NCI-H1694 (cell line): ENCODE measurements around the gene GPR35.
"Not testable (repeated sequence)": the region's sequence is repeated elsewhere in the genome, so short reads cannot be mapped to it uniquely, and the experiment has no call there.

Source experiments
- DNase-seq: peaks from one replicate; lab custom pipeline; 2025; lab: John Stamatoyannopoulos, UW

The GPR35 gene

DNA sequence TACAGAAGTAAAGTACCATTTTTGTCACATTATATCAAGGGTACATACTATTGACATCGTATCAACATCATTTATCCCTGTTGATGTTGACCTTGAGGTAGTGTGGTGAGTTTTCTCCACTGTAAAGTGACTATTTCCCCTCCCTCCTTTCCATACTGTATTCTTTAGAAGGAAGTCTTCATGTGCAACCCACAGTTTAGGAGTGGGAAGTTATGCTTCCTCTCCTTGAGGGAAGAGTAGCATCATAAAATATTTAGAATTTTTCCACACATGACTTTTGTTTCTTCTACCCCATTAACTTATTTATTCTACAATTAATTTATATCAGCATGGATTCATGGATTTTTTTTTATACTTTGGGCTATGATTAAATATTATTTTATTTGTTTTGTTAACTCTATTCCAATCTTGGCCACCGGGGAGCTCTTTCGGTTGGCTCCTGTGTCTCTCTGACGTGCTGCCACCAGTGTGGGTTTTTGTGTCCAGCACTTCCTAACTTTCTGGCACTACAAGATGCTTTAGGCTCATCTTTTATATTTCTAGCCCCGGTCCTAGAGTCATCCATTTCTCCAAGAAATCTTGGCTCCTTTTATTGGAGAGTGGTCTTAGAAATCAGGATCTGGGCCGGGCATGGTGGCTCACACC, 38.4 kb downstream of the GPR35 start:
- DNase-seq = no peak

GRCh38 chr2:240664622-240665021, 39.3 kb downstream of the GPR35 start:
- no peak for DNase-seq

DNA sequence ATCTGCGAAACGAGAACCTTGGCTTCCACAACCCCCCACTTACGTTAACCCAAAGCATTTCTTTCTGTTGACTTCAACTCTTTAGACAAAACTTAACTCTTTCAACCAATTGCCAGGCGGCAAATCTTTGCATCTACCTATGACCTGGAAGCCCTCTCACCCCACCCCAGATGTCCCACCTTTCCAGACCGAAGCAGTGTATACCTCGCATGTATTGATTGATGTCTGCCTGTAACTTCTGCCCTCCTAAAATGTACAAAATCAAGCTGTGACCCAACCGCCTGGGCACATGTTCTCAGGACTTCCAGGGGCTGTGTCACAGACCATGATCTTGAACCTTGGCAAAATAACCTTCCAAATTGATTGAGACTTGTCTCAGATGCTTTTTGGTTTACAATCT, 45.1 kb downstream of the GPR35 start:
- no peak for DNase-seq

DNA sequence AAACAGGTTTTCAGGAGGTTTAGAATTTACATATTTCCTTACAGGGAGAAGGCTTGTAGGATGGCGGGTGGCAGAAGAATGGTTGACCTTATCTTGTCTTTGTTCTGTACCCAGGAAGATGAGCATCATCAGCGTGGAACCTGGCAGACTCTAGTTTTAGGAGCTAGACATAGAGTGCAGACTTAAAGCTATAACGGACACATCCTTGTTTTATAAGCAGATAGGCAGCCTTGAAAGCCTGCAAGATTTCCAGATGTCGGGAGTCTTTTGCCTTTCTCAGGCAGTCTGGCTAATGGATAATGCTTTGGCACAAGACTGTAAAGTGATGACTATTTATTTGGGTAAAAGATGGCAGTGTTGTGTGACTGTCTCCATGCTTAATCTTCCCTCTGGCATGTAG, 45.7 kb downstream of the GPR35 start:
- no peak for DNase-seq

DNA sequence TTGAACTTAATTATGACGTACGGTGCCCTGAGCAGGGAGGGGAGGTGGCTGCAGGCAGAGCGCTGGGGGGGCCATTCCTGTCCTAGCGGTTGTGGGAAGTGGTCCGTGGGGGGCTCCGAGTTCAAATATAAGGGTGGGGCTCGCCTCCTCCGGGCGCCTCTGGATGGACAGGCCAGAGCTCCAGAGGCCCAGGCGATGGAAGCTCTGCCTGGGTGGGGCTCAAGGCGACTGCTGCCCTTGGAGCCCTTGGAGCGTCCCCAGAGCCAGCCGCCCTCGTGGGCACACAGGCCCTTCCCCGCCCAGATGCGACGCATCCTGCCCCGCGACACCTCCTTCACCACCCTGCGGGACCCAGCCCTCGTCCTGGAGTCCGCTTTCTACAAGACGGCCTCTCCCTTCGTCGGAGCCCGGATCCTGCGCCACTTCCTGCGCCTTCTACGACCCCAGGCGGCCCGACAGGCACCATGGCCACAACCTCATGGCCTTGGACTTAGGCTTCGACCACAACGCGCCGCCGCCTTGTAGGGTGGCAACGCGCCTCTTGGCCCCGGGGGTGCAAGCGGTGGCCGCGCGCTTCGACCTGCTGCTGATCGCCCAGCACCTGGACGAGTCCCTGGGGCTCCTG, 46.9 kb downstream of the GPR35 start:
- no peak for DNase-seq

DNA sequence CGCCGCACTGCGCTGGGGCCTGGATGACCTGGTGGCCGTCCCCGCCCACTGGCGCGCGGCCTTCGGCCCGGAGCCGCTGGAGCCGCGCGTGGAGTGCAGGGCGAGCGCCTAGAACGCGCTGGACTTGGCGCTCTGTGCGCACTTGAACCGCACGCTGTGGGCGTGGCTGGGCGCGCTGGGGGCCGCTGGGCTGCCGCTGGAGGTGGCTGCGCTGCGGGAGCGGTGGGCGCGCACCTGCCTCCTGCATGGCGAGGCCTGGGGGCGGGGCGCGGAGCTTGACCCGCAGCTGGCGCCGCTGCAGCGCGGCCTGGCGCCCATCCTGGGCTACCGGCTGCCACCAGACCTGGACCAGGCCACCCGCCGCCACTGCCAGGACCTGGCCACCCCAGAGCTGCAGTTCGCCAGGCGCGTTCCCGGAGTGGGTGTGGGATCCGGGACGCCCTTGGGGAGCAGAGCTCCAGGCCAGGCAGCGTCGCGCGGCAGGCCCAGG, 47.5 kb downstream of the GPR35 start:
- DNase-seq = no peak

DNA sequence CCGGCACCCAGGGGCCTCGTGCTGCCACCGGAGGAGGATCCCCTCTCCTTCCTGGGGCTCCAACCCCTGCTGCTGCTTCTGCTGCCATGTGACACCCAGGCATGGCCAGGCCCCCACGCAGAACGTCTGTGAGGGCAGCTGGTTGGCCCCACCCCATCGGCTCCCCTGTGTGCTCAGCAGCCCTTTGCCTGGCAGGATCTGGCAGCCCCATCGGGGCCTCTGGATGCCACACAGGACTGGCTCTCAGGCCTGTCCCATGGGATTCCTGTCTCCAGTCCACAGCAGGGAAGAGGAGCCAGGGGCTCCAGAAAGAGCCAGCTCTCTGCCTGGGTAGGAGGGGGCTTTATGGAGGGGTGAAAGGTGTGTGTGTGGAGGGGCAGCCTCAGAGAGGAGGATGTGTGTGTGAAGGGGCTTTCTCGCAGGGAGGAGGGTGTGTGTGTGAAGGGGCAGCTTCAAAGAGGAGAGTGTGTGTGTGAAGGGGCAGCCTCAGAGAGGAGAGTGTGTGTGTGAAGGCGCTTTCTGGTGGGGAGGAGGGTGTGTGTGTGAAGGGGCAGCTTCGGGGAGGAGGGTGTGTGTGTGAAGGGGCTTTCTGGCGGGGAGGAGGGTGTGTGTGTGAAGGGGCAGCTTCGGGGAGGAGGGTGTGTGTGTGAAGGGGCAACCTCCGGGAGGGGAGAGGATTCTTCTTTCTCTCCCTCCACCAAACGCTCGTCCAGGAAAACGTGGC, 49.3 kb downstream of the GPR35 start:
- DNase-seq = peak; percentile 8

GRCh38 chr2:240675345-240675744, 50.1 kb downstream of the GPR35 start:
- DNase-seq = not testable (repeated sequence)

DNA sequence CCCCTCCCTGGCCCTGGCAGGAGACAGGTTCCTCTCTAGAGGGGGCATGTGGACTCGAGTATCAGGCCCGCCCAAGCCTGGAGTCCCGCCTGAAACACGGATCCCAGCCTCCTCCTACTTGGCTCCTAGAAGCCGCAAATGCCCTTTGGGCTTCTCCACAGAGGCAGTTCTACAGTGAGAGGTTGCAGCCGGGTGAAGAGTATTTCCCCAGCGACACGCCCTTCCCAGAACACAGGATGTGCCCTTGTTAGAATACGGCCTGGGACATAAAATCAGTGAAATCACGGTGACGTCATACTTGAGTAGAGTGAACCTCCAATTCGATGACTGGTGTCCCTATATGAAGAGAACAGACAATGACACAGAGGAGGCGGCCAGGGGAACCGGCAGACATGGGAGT, 52.8 kb downstream of the GPR35 start:
- DNase-seq = not testable (repeated sequence)

- DNase-seq = not testable (repeated sequence)
Observed at GRCh38 chr2:240678909-240679308, 53.6 kb downstream of the GPR35 start.

GRCh38 chr2:240680185-240680584, 54.9 kb downstream of the GPR35 start:
- not testable (repeated sequence) for DNase-seq
